Uterus (tissue), 4 donors: Measurements from ENCODE around the gene ALDH3B1. TPM values are rescaled to one million over a fixed set of nuclear protein-coding genes. Genes with fewer than 3 reads are reported as not detected.

ENCODE experiments used
- DNase-seq, 2 donors: peaks; one replicate each; pipeline ENCODE4 v3.0.0-alpha.2; 2019 to 2020
- H3K27ac ChIP-seq, 2 donors: fragments of 200-600 bp; sonication (generic); 1 replicate in 1 of 2; 2 replicates in 1 of 2; pipeline ENCODE4 v1.5.1; 2016 to 2018
- H3K27me3 ChIP-seq, 2 donors: fragments of 200-600 bp; sonication (generic); one replicate each; pipeline ENCODE4 v1.5.1; 2018 to 2019; ENCODE audit warnings: control low read depth in 1 of 2
- H3K36me3 ChIP-seq, 2 donors: fragments of 200-600 bp; sonication (generic); one replicate each; pipeline ENCODE4 v1.5.1; 2019; ENCODE audit warnings: control low read depth in 1 of 2
- H3K4me1 ChIP-seq, 2 donors: fragments of 200-600 bp; sonication (generic); one replicate each; pipeline ENCODE4 v1.5.1; 2018 to 2019; ENCODE audit warnings: control low read depth in 1 of 2
- H3K4me3 ChIP-seq, 2 donors: fragments of 200-600 bp; sonication (generic); 1 replicate in 1 of 2; 2 replicates in 1 of 2; pipeline ENCODE4 v1.5.1; 2018 to 2019; ENCODE audit warnings: mild to moderate bottlenecking in 1 of 2
- H3K9me3 ChIP-seq, 2 donors: fragments of 200-600 bp; sonication (generic); one replicate each; pipeline ENCODE4 v1.5.1; 2019; ENCODE audit warnings: control low read depth in 1 of 2
- CTCF ChIP-seq, 4 experiments: fragments of 200-600 bp in 2 of 4; fragments of 450-650 bp in 2 of 4; sonication (generic) in 2 of 4; IDR thresholded peaks; one replicate each; pipeline ENCODE4 v1.5.1; 2016 to 2019; ENCODE audit warnings: antibody characterized with exemption in 4 of 4, mild to moderate bottlenecking in 2 of 4, moderate library complexity in 1 of 4
- POLR2A ChIP-seq, 2 donors: fragments of 450-650 bp; IDR thresholded peaks; one replicate each; pipeline ENCODE4 v1.6.1; 2016; ENCODE audit warnings: antibody characterized with exemption in 2 of 2, mild to moderate bottlenecking in 1 of 2, moderate library complexity in 1 of 2
- intact Hi-C: fragments of 100-400 bp; cut with DNase I; formaldehyde crosslinking; loops from one replicate; pipeline ENCODE4 v1.15.1; 2023; ENCODE audit warnings: low total_unique reads
- total RNA-seq, 4 donors: library from RNA; depleted of rRNA in 3 of 4; stranded (reverse); fragments of >200 nt in 3 of 4; gene quantifications; one replicate each; pipeline versions ENCODE4 v1.1.0 to v1.2.4, GENCODE V29; 2014 to 2023
- donor health status: DM: yes; HTN: yes; CAD: no.

ALDH3B1 gene
- total RNA-seq, 4 donors from 2014 or later = 2.3 to 5.7 (median 4.0) TPM

GRCh38 chr11:68038226-68038717 is 28.1 kb downstream of the ALDH3B1 start:
- no peaks in the 10 kb centered on the region for H3K9me3 ChIP-seq
- peaks cover 5 to 13% of the 10 kb centered on the region in 2 donors for H3K4me1 ChIP-seq
- peak in 1 of 2 donors; percentile 38 for DNase-seq
- H3K4me3 ChIP-seq = peak overlapping the region; percentile 58 to 75
- intact Hi-C loops = no loop called here
- H3K27ac ChIP-seq = peak overlapping the region; percentile 87 to 91
- H3K36me3 ChIP-seq = no peaks in the 10 kb centered on the region
- H3K27me3 ChIP-seq = no peaks in the 10 kb centered on the region
- TF ChIP-seq CTCF (IDR thresholded peaks at IDR 0.05) (no peak), POLR2A (IDR thresholded peaks at IDR 0.05) (no peak)

GRCh38 chr11:68038718-68039525 is 28.8 kb downstream of the ALDH3B1 start, which contains the start of gene TCIRG1:
Gene TCIRG1 (plus strand): TSS chr11:68039025. CDS start chr11:68041272, 2,247 bp downstream.
- no peaks in the 10 kb centered on the region for H3K36me3 ChIP-seq
- H3K27ac ChIP-seq = peak within 1 kb of the TSS; percentile 87 to 91
- no peaks in the 10 kb centered on the region for H3K9me3 ChIP-seq
- peak; percentile 87 to 89 for DNase-seq
- no peaks in the 10 kb centered on the region for H3K27me3 ChIP-seq
- TF ChIP-seq POLR2A (IDR thresholded peaks at IDR 0.05) (peak; percentile 97 to 99), CTCF (IDR thresholded peaks at IDR 0.05) (peak in 2 of 4 experiments; percentile 24 to 61)
- intact Hi-C loops = no loop called here
- H3K4me1 ChIP-seq = peaks cover 5 to 14% of the 10 kb centered on the region in 2 donors
- H3K4me3 ChIP-seq = peak within 1 kb of the TSS; percentile 58 to 75

- intact Hi-C loops = no loop called here
- TF ChIP-seq POLR2A (IDR thresholded peaks at IDR 0.05) (no peak), CTCF (IDR thresholded peaks at IDR 0.05) (no peak)
- no peaks in the 10 kb centered on the region for H3K36me3 ChIP-seq
- H3K27ac ChIP-seq = peak overlapping the region; percentile 87 to 91
- no peaks in the 10 kb centered on the region for H3K9me3 ChIP-seq
- peaks cover 5 to 14% of the 10 kb centered on the region in 2 donors for H3K4me1 ChIP-seq
- no peaks in the 10 kb centered on the region for H3K27me3 ChIP-seq
- peak overlapping the region; percentile 58 to 75 for H3K4me3 ChIP-seq
- DNase-seq = no peak
These were observed 29.5 kb downstream of the ALDH3B1 start for GRCh38 chr11:68039526-68040086.

GRCh38 chr11:68040101-68040956 is 30.2 kb downstream of the ALDH3B1 start:
- Histone ChIP-seq H3K4me1 (peaks cover 5 to 14% of the 10 kb centered on the region in 2 donors), H3K27me3 (no peaks in the 10 kb centered on the region), H3K27ac (peak overlapping the region; percentile 87 to 91), H3K9me3 (no peaks in the 10 kb centered on the region), H3K36me3 (no peaks in the 10 kb centered on the region), H3K4me3 (peak overlapping the region; percentile 58 to 75)
- intact Hi-C loops = no loop called here
- DNase-seq = peak; percentile 65 to 75
- TF ChIP-seq POLR2A (IDR thresholded peaks at IDR 0.05) = peak; percentile 32 to 41
- TF ChIP-seq CTCF (IDR thresholded peaks at IDR 0.05) = no peak
